Stimulated activated CD4-positive, alpha-beta T cell treated with anti-CD3 and anti-CD28 coated beads, Interleukin-4, amount 100 ng/mL, for 24 hours (primary cell): ENCODE data around the gene PRKCE.
"Not testable (repeated sequence)": the region's sequence is repeated elsewhere in the genome, so short reads cannot be mapped to it uniquely, and the experiment has no call there.

Experiments used
- DNase-seq: peaks from one replicate; pipeline ENCODE4 v3.0.0-alpha.2; 2020

PRKCE gene

GRCh38 chr2:46184794-46185583, 533.5 kb downstream of the PRKCE start:
- no peak for DNase-seq

- peak; percentile 30 for DNase-seq
Measured at GRCh38 chr2:46187112-46187618, 535.7 kb downstream of the PRKCE start.

GRCh38 chr2:46188041-46188716, 536.7 kb downstream of the PRKCE start:
- DNase-seq: no peak

- no peak for DNase-seq
Measured at GRCh38 chr2:46193356-46193755, 541.9 kb downstream of the PRKCE start.

GRCh38 chr2:46193855-46194254, 542.4 kb downstream of the PRKCE start:
- DNase-seq: no peak

GRCh38 chr2:46194856-46195255, 543.4 kb downstream of the PRKCE start:
- DNase-seq: no peak

- DNase-seq: no peak
Measured at GRCh38 chr2:46195819-46196218, 544.3 kb downstream of the PRKCE start.

- no peak for DNase-seq
Measured at GRCh38 chr2:46196871-46197462, 545.5 kb downstream of the PRKCE start.

GRCh38 chr2:46197672-46198071, 546.2 kb downstream of the PRKCE start:
- no peak for DNase-seq

GRCh38 chr2:46198164-46198883, 546.8 kb downstream of the PRKCE start:
- no peak for DNase-seq

- DNase-seq: no peak
Measured at GRCh38 chr2:46198966-46199365, 547.5 kb downstream of the PRKCE start.

- DNase-seq: no peak
Measured at GRCh38 chr2:46200100-46200690, 548.7 kb downstream of the PRKCE start.

GRCh38 chr2:46200861-46201605, 549.6 kb downstream of the PRKCE start:
- no peak for DNase-seq

- no peak for DNase-seq
Measured at GRCh38 chr2:46202453-46202852, 551.0 kb downstream of the PRKCE start.

- DNase-seq: no peak
Measured at GRCh38 chr2:46202987-46203386, 551.5 kb downstream of the PRKCE start.

- DNase-seq: not testable (repeated sequence)
Measured at GRCh38 chr2:46203636-46204035, 552.2 kb downstream of the PRKCE start.

GRCh38 chr2:46207591-46207990, 556.1 kb downstream of the PRKCE start:
- no peak for DNase-seq

GRCh38 chr2:46208766-46209165, 557.3 kb downstream of the PRKCE start:
- no peak for DNase-seq

- DNase-seq: no peak
Measured at GRCh38 chr2:46210063-46210462, 558.6 kb downstream of the PRKCE start.

GRCh38 chr2:46211461-46211860, 560.0 kb downstream of the PRKCE start:
- DNase-seq: no peak

- no peak for DNase-seq
Measured at GRCh38 chr2:46213906-46214305, 562.4 kb downstream of the PRKCE start.

- DNase-seq: no peak
Measured at GRCh38 chr2:46216213-46216612, 564.7 kb downstream of the PRKCE start.
